K562 (cell line): ENCODE data around the gene TRIM24. TPM values are rescaled to one million over a fixed set of nuclear protein-coding genes. Genes with fewer than 3 reads are reported as not detected.

ENCODE experiments used
- ATAC-seq: fragments of 200-7000 bp; cut with Tn5 transposase; 3 replicates; pipeline ENCODE4 v1.9.1; 2020; ENCODE audit warnings: moderate library complexity
- BruUV-seq: library from RNA; stranded (reverse); fragments of 400-500 nt; replicated peaks from 2 replicates; lab custom pipeline; 2021; lab: Mats Ljungman, UMichigan
- CTCF ChIA-PET: fragments of 300-600 bp; formaldehyde crosslinking; extraction: SDS; loops from one replicate; lab custom pipeline; 2021; ENCODE audit warnings: low intra/inter-chr PET ratio; lab: Yijun Ruan, JAX
- POLR2A ChIA-PET: fragments of 300-600, 350-650 bp; sonication (Branson Sonifier 250); formaldehyde crosslinking; extraction: SDS; loops from one replicate; lab custom pipeline; 2021; ENCODE audit warnings: antibody characterized with exemption, inconsistent platforms; lab: Yijun Ruan, JAX
- DNase-seq, 4 experiments: peaks; one replicate each; pipeline versions ENCODE4 v3.0.0 to v3.0.0-alpha.2; 2011 to 2018; ENCODE audit warnings: low spot score in 3 of 4, mixed read lengths in 3 of 4; ENCODE audit errors: extremely low read depth in 1 of 4
- FAIRE-seq: peaks from 2 replicates; lab custom pipeline; 2011; peaks lifted over from hg19 to GRCh38; lab: Jason Lieb, UNC
- H2AFZ ChIP-seq: 2 replicates; pipeline ENCODE4 v1.6.0; 2011; ENCODE audit warnings: low read depth, low read length, control low read depth, inconsistent platforms
- H3K27ac ChIP-seq: fragments of 200-600 bp; 3 replicates; pipeline ENCODE4 v1.8.0; 2011; ENCODE audit warnings: low read depth, mild to moderate bottlenecking, control low read depth, inconsistent platforms, low read length, moderate library complexity, mixed read lengths; ENCODE audit errors: extremely low read depth
- H3K27me3 ChIP-seq, 2 experiments: fragments of 300-600 bp in 1 of 2; 2 replicates in 1 of 2; 3 replicates in 1 of 2; pipeline versions ENCODE4 v1.6.0 to v1.8.0; 2011; ENCODE audit warnings: inconsistent platforms in 2 of 2, low read length in 2 of 2, mild to moderate bottlenecking in 1 of 2, mixed read lengths in 1 of 2, moderate library complexity in 1 of 2; ENCODE audit not compliant: control insufficient read depth in 2 of 2, insufficient read depth in 2 of 2
- H3K36me3 ChIP-seq: fragments of 300-600 bp; 3 replicates; pipeline ENCODE4 v1.8.0; 2011; ENCODE audit warnings: mild to moderate bottlenecking, low read length, inconsistent platforms; ENCODE audit not compliant: control insufficient read depth, insufficient read depth
- H3K4me1 ChIP-seq, 2 experiments: fragments of 200-600 bp in 1 of 2; replicated peaks in 1 of 2; 2 replicates in 1 of 2; 3 replicates in 1 of 2; pipeline versions ENCODE4 v1.5.1 to v1.8.0; 2011; ENCODE audit warnings: inconsistent platforms in 2 of 2, low read length in 2 of 2, mild to moderate bottlenecking in 1 of 2, mixed read lengths in 1 of 2, moderate library complexity in 1 of 2; ENCODE audit not compliant: control insufficient read depth in 2 of 2, insufficient read depth in 2 of 2
- H3K4me2 ChIP-seq: 2 replicates; pipeline ENCODE4 v1.6.1; 2011; ENCODE audit warnings: low read length, control low read depth, inconsistent platforms, mixed read lengths; ENCODE audit not compliant: insufficient read depth
- H3K4me3 ChIP-seq: fragments of 200-600 bp; sonication (generic), shearing (Covaris generic); 2 replicates; pipeline ENCODE4 v1.5.1; 2016; ENCODE audit warnings: control low read depth, inconsistent platforms
- H3K79me2 ChIP-seq: fragments of 200-600 bp; 3 replicates; pipeline ENCODE4 v1.8.0; 2011; ENCODE audit warnings: low read length, inconsistent platforms; ENCODE audit not compliant: control insufficient read depth, insufficient read depth
- H3K9ac ChIP-seq, 2 experiments: 2 replicates each; pipeline versions ENCODE4 v1.6.0 to v1.6.1; 2011; ENCODE audit warnings: low read depth in 2 of 2, low read length in 2 of 2, control low read depth in 1 of 2, inconsistent platforms in 1 of 2, mild to moderate bottlenecking in 1 of 2, mixed read lengths in 1 of 2; ENCODE audit not compliant: insufficient read depth in 1 of 2
- H3K9me1 ChIP-seq: one replicate; pipeline ENCODE4 v1.6.0; 2011; ENCODE audit warnings: inconsistent platforms, mild to moderate bottlenecking, low read length, moderate library complexity; ENCODE audit not compliant: control insufficient read depth, insufficient read depth
- H3K9me3 ChIP-seq: replicated peaks from 2 replicates; pipeline ENCODE4 v1.5.1; 2011; ENCODE audit warnings: low read depth, low read length, inconsistent platforms; ENCODE audit not compliant: control insufficient read depth, insufficient read depth
- H4K20me1 ChIP-seq: replicated peaks from 2 replicates; pipeline ENCODE4 v1.6.1; 2011; ENCODE audit warnings: low read length, inconsistent platforms, mixed read lengths; ENCODE audit not compliant: control insufficient read depth, insufficient read depth
- RFX5 ChIP-seq: IDR thresholded peaks from 2 replicates; pipeline ENCODE4 v1.6.1; 2011; ENCODE audit warnings: low read depth, mild to moderate bottlenecking, improper control_type of control experiment, low read length
- ZNF23 ChIP-seq: fragments of 250-450 bp; sonication (Bioruptor Pico); IDR thresholded peaks from 2 replicates; pipeline ENCODE4 v1.4.0; 2020; ENCODE audit warnings: mild to moderate bottlenecking
- WGBS: fragments of 100-300 bp; shearing (Covaris generic); methylation state at CpG from one replicate; pipeline ENCODE4 v1.1.6; 2016; ENCODE audit warnings: low coverage, mixed read lengths; ENCODE audit not compliant: insufficient coverage; ENCODE audit errors: missing lambda C conversion rate; 5-methylcytosine and 5-hydroxymethylcytosine counted together
- in situ Hi-C: fragments of 300-500 bp; cut with MboI; formaldehyde crosslinking; loops from 4 replicates; pipeline ENCODE4 v1.15.0; 2018; ENCODE audit warnings: inconsistent platforms, mixed read lengths
- intact Hi-C: fragments of 100-400 bp; cut with micrococcal nuclease; formaldehyde crosslinking; loops from 2 replicates; pipeline ENCODE4 v1.14.2; 2022
- polyA plus RNA-seq, 8 experiments: library from polyadenylated mRNA; depleted of rRNA in 4 of 8; stranded (reverse) in 5 of 8; unstranded in 3 of 8; fragments of >200 nt; fragmentation: Nextera tagmentation in 2 of 8; fragmentation: Illumina TruSeq in 1 of 8; extraction: Ambion mirVana in 2 of 8; extraction: Trizol in 1 of 8; gene quantifications; 2 replicates each; pipeline versions ENCODE4 v1.2.1 to v1.2.3, GENCODE V29; 2011 to 2014; ENCODE audit warnings: inconsistent platforms in 1 of 8, missing spikeins in 1 of 8
- total RNA-seq, 7 experiments: library from RNA; depleted of rRNA in 6 of 7; stranded (reverse); fragments of >200 nt in 6 of 7; fragmentation: Illumina TruSeq in 2 of 7; extraction: Trizol in 2 of 7; gene quantifications; 2 replicates each; pipeline versions ENCODE4 v1.2.1 to v1.2.3, GENCODE V29; 2011 to 2021; ENCODE audit warnings: low replicate concordance in 1 of 7

The TRIM24 gene
- total and polyA plus RNA-seq, 9 of the 15 experiments (the other 6 are each of a cell fraction or from before 2014, with no cell fraction given) = 13.4 to 74.0 (median 41.7) TPM

- H3K4me1 ChIP-seq = peaks cover 5 to 11% of the 10 kb centered on the region in 2 experiments; a peak in 4 of 5 replicates
- TF ChIP-seq ZNF23 (CRISPR knock-in tag) = 0 out of 2 replicates have a peak, but pooled peaks have one; percentile 32
- TF ChIP-seq RFX5 = no peak
- ATAC-seq = no peak
- no peak overlapping the region for H3K4me3 ChIP-seq
- over 99% methylated on average over 5 of the region's 5 CpGs for WGBS
- H3K27ac ChIP-seq = no peak overlapping the region
- ChIA-PET CTCF (no interaction called here), POLR2A (interaction anchor here (3.8 to 4.2 kb wide), 2 partner anchors 9 to 10 kb away, joined by 24 to 30 read pairs; partner anchors contain the start of gene TRIM24)
- peaks cover 97% of the 10 kb centered on the region for H3K79me2 ChIP-seq
- H3K9me3 ChIP-seq = no peaks in the 10 kb centered on the region
- no peak overlapping the region for H3K4me2 ChIP-seq
- no peak for FAIRE-seq
- no peak for DNase-seq
- H3K36me3 ChIP-seq = peaks cover 16% of the 10 kb centered on the region; the same call in 2 of the 3 replicates
- H3K9me1 ChIP-seq = no peaks in the 10 kb centered on the region
- H2AFZ ChIP-seq = no peak overlapping the region
- H3K27me3 ChIP-seq = no peaks in the 10 kb centered on the region
- no peaks in the 10 kb centered on the region; the same call in 1 of the 2 replicates for H4K20me1 ChIP-seq
- H3K9ac ChIP-seq = no peak overlapping the region
- in situ Hi-C loops = no loop called here
- intact Hi-C loops = no loop called here
- no TSS peak for BruUV-seq
Observed at GRCh38 chr7:138470391-138471157, 10.5 kb downstream of the TRIM24 start.
